ENCODE measurements around the gene SLITRK5. TPM values are rescaled to one million over a fixed set of nuclear protein-coding genes. Genes with fewer than 3 reads are reported as not detected.

SLITRK5 gene
- total RNA-seq, 1 experiment from 2014 or later: not detected

DNA sequence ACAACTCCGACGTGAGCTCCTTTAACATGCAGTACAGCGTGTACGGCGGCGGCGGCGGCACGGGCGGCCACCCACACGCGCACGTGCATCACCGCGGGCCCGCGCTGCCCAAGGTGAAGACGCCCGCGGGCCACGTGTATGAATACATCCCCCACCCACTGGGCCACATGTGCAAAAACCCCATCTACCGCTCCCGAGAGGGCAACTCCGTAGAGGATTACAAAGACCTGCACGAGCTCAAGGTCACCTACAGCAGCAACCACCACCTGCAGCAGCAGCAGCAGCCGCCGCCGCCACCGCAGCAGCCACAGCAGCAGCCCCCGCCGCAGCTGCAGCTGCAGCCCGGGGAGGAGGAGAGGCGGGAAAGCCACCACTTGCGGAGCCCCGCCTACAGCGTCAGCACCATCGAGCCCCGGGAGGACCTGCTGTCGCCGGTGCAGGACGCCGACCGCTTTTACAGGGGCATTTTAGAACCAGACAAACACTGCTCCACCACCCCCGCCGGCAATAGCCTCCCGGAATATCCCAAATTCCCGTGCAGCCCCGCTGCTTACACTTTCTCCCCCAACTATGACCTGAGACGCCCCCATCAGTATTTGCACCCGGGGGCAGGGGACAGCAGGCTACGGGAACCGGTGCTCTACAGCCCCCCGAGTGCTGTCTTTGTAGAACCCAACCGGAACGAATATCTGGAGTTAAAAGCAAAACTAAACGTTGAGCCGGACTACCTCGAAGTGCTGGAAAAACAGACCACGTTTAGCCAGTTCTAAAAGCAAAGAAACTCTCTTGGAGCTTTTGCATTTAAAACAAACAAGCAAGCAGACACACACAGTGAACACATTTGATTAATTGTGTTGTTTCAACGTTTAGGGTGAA, 6.6 kb downstream of the SLITRK5 start:
- H3K27ac ChIP-seq: no peak overlapping the region
- peaks cover 18% of the 10 kb centered on the region; the same call in 1 of the 2 replicates for H3K9me3 ChIP-seq (replicated peaks)
- DNase-seq (ENCODE audit: low read depth in 1 of 2, low spot score in 2 of 2): no peak
- H3K4me3 ChIP-seq: no peak overlapping the region
- H3K36me3 ChIP-seq: no peaks in the 10 kb centered on the region
- H3K27me3 ChIP-seq (replicated peaks): peaks cover 12% of the 10 kb centered on the region; the same call in 1 of the 2 replicates
- H3K4me1 ChIP-seq (replicated peaks): no peaks in the 10 kb centered on the region

GRCh38 chr13:87678372-87678752, 7.2 kb downstream of the SLITRK5 start:
- Histone ChIP-seq H3K4me3 (no peak overlapping the region), H3K4me1 (replicated peaks) (no peaks in the 10 kb centered on the region), H3K27me3 (replicated peaks) (peaks cover 12% of the 10 kb centered on the region; the same call in 1 of the 2 replicates), H3K36me3 (no peaks in the 10 kb centered on the region), H3K27ac (no peak overlapping the region), H3K9me3 (replicated peaks) (peaks cover 18% of the 10 kb centered on the region; the same call in 1 of the 2 replicates)
- no peak for DNase-seq (ENCODE audit: low read depth in 1 of 2, low spot score in 2 of 2)

DNA sequence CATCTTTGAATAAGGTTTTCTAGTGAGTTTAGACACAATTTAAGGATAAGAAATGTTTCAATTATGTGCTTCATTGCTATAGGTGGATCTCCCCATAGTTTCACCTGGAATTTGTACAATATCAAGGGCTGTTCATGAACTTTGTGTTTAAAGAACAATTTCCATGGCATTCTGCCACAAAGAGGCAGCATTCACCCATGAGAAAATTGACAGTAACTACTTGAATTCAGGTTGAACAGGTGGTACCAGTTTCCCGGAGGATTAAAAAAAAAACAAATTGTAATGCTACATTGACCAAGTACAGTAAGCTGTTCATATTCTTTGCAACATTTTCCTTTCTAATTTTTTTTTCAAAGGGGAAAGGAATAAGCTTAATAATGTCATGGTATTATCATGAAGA, 9.1 kb downstream of the SLITRK5 start:
- Histone ChIP-seq H3K4me1 (replicated peaks) (no peaks in the 10 kb centered on the region), H3K36me3 (no peaks in the 10 kb centered on the region), H3K9me3 (replicated peaks) (peaks cover 11% of the 10 kb centered on the region; the same call in 1 of the 2 replicates), H3K4me3 (no peak overlapping the region), H3K27me3 (replicated peaks) (0 out of 2 replicates have a peak, but pooled peaks cover under 1% of the 10 kb centered on the region), H3K27ac (no peak overlapping the region)
- no peak for DNase-seq (ENCODE audit: low read depth in 1 of 2, low spot score in 2 of 2)

GRCh38 chr13:87684850-87685742, 13.9 kb downstream of the SLITRK5 start:
- no peaks in the 10 kb centered on the region for H3K4me1 ChIP-seq (replicated peaks)
- H3K9me3 ChIP-seq (replicated peaks): no peaks in the 10 kb centered on the region
- H3K36me3 ChIP-seq: no peaks in the 10 kb centered on the region
- H3K4me3 ChIP-seq: no peak overlapping the region
- H3K27me3 ChIP-seq (replicated peaks): no peaks in the 10 kb centered on the region
- H3K27ac ChIP-seq: no peak overlapping the region
- DNase-seq (ENCODE audit: low read depth in 1 of 2, low spot score in 2 of 2): no peak

DNA sequence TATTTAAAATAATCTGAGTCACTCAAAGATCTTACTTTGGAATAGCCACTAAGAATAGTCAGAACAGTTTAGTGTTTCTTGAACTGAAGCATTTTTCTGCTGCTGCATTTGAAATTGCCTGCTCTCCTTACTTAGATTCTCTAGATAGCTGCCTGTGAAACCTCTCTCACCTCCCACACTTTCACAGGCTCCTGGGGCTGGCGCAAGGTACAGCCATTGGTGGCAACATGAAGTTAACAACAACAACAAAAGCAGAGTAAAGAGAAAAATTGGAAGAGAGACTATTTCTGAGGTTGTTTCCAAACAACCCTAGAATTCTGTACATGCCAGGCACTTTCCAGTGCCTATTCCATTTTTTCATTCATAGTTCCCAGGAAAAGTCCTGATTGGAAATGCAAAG, 25.3 kb downstream of the SLITRK5 start:
- no peaks in the 10 kb centered on the region for H3K9me3 ChIP-seq (replicated peaks)
- no peak overlapping the region for H3K4me3 ChIP-seq
- H3K36me3 ChIP-seq: no peaks in the 10 kb centered on the region
- DNase-seq (ENCODE audit: low read depth in 1 of 2, low spot score in 2 of 2): no peak
- H3K4me1 ChIP-seq (replicated peaks): no peaks in the 10 kb centered on the region
- H3K27ac ChIP-seq: no peak overlapping the region
- H3K27me3 ChIP-seq (replicated peaks): no peaks in the 10 kb centered on the region

- no peak overlapping the region for H3K27ac ChIP-seq
- H3K9me3 ChIP-seq (replicated peaks): no peaks in the 10 kb centered on the region
- H3K4me1 ChIP-seq (replicated peaks): no peaks in the 10 kb centered on the region
- H3K27me3 ChIP-seq (replicated peaks): no peaks in the 10 kb centered on the region
- H3K4me3 ChIP-seq: no peak overlapping the region
- no peaks in the 10 kb centered on the region for H3K36me3 ChIP-seq
- no peak for DNase-seq (ENCODE audit: low read depth in 1 of 2, low spot score in 2 of 2)
These were observed 27.1 kb downstream of the SLITRK5 start for GRCh38 chr13:87698268-87698667.

GRCh38 chr13:87709947-87710346, 38.8 kb downstream of the SLITRK5 start:
- Histone ChIP-seq H3K27ac (no peak overlapping the region), H3K4me3 (no peak overlapping the region), H3K4me1 (replicated peaks) (no peaks in the 10 kb centered on the region), H3K36me3 (no peaks in the 10 kb centered on the region), H3K27me3 (replicated peaks) (no peaks in the 10 kb centered on the region), H3K9me3 (replicated peaks) (no peaks in the 10 kb centered on the region)
- DNase-seq (ENCODE audit: low read depth in 1 of 2, low spot score in 2 of 2): no peak

DNA sequence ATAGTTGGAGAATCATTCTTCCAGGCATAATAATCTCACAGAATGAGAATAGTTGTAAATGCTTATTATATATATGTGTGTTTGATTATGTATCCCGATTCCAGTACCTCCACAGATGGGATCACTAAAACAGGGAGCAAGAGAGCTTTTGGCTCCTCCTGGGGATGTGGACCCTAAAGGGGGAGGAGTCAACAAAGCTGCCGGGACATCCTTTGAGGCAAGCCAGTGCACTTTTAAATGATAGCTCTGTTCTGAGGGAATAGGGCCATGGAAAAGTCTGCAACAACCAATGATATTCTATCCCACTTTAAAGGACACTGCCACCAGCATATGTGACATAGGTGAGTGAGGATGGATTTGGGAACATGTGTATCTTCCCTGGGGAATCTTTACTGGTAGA, 40.8 kb downstream of the SLITRK5 start:
- Histone ChIP-seq H3K9me3 (replicated peaks) (no peaks in the 10 kb centered on the region), H3K27me3 (replicated peaks) (no peaks in the 10 kb centered on the region), H3K36me3 (no peaks in the 10 kb centered on the region), H3K4me1 (replicated peaks) (no peaks in the 10 kb centered on the region), H3K27ac (no peak overlapping the region), H3K4me3 (no peak overlapping the region)
- DNase-seq (ENCODE audit: low read depth in 1 of 2, low spot score in 2 of 2): no peak
